ENCODE results near the gene HIRIP3. TPM values are rescaled to one million over a fixed set of nuclear protein-coding genes. Genes with fewer than 3 reads are reported as not detected.

HIRIP3 gene
- total RNA-seq, 4 donors from 2014 or later = 25.6 to 31.4 (median 28.2) TPM

- TF ChIP-seq CTCF (IDR thresholded peaks at IDR 0.05) (no peak), POLR2A (IDR thresholded peaks at IDR 0.05) (no peak), EP300 (IDR thresholded peaks at IDR 0.05) (no peak), POLR2AphosphoS5 (IDR thresholded peaks at IDR 0.05) (no peak)
- H3K4me1 ChIP-seq = peaks cover 0 to 17% (median 6%) of the 10 kb centered on the region in 3 donors
- no peaks in the 10 kb centered on the region for H3K9me3 ChIP-seq
- WGBS, 2 donors (ENCODE audit: low coverage in 1 of 2) = no CpG with 5 or more reads among the region's 11 CpGs
- H3K27ac ChIP-seq = no peak overlapping the region
- peaks cover 98% of the 10 kb centered on the region for H3K27me3 ChIP-seq
- no peak overlapping the region for H3K4me3 ChIP-seq
- no peak for ATAC-seq
- H3K36me3 ChIP-seq = no peaks in the 10 kb centered on the region
These were observed 36.1 kb upstream of the HIRIP3 start for GRCh38 chr16:30031477-30031918.

- Histone ChIP-seq H3K9me3 (no peaks in the 10 kb centered on the region), H3K27me3 (peaks cover 99% of the 10 kb centered on the region), H3K4me1 (peaks cover 0 to 17% (median 6%) of the 10 kb centered on the region in 3 donors), H3K4me3 (peak within 1 kb of the TSS in 1 of 2 donors; percentile 34), H3K36me3 (no peaks in the 10 kb centered on the region), H3K27ac (no peak within 1 kb of the TSS)
- no peak for TF ChIP-seq POLR2AphosphoS5 (IDR thresholded peaks at IDR 0.05)
- TF ChIP-seq CTCF (IDR thresholded peaks at IDR 0.05) = no peak
- TF ChIP-seq POLR2A (IDR thresholded peaks at IDR 0.05) = no peak
- 0 to 2% methylated on average over 7 to 8 of the region's 27 CpGs for WGBS, 2 donors (ENCODE audit: low coverage in 1 of 2)
- no peak for ATAC-seq
These were observed 35.5 kb upstream of the HIRIP3 start, which contains the start of gene TLCD3B for GRCh38 chr16:30030841-30031413. Gene TLCD3B, minus strand, starts transcription at chr16:30031271. Its CDS starts 744 bp downstream, at chr16:30030527.

- ATAC-seq = no peak
- Histone ChIP-seq H3K9me3 (no peaks in the 10 kb centered on the region), H3K27ac (no peak overlapping the region), H3K4me3 (no peak overlapping the region), H3K4me1 (peaks cover 0 to 17% (median 6%) of the 10 kb centered on the region in 3 donors), H3K27me3 (peaks cover 99% of the 10 kb centered on the region), H3K36me3 (no peaks in the 10 kb centered on the region)
- TF ChIP-seq POLR2AphosphoS5 (IDR thresholded peaks at IDR 0.05) (no peak), CTCF (IDR thresholded peaks at IDR 0.05) (no peak), POLR2A (IDR thresholded peaks at IDR 0.05) (no peak), EP300 (IDR thresholded peaks at IDR 0.05) (no peak)
- 40 to 43% methylated on average over 1 to 4 of the region's 23 CpGs for WGBS, 2 donors (ENCODE audit: low coverage in 1 of 2)
These were observed 34.7 kb upstream of the HIRIP3 start for GRCh38 chr16:30030011-30030685.

- peaks cover 95% of the 10 kb centered on the region for H3K27me3 ChIP-seq
- TF ChIP-seq CTCF (IDR thresholded peaks at IDR 0.05) (no peak), EP300 (IDR thresholded peaks at IDR 0.05) (no peak), POLR2AphosphoS5 (IDR thresholded peaks at IDR 0.05) (no peak), POLR2A (IDR thresholded peaks at IDR 0.05) (no peak)
- no peak for ATAC-seq
- H3K27ac ChIP-seq = no peak overlapping the region
- no peak overlapping the region for H3K4me3 ChIP-seq
- no peaks in the 10 kb centered on the region for H3K9me3 ChIP-seq
- H3K4me1 ChIP-seq = peaks cover 0 to 17% (median 6%) of the 10 kb centered on the region in 3 donors
- no peaks in the 10 kb centered on the region for H3K36me3 ChIP-seq
- 7 to 32% methylated on average over 4 to 10 of the region's 18 CpGs for WGBS, 2 donors (ENCODE audit: low coverage in 1 of 2)
These were observed 33.1 kb upstream of the HIRIP3 start for GRCh38 chr16:30028438-30029076.
